ENCODE data around the gene RDH13. TPM values are rescaled to one million over a fixed set of nuclear protein-coding genes. Genes with fewer than 3 reads are reported as not detected.

Gene RDH13
- total RNA-seq, 1 experiment from 2014 or later = 39.5 TPM

DNA sequence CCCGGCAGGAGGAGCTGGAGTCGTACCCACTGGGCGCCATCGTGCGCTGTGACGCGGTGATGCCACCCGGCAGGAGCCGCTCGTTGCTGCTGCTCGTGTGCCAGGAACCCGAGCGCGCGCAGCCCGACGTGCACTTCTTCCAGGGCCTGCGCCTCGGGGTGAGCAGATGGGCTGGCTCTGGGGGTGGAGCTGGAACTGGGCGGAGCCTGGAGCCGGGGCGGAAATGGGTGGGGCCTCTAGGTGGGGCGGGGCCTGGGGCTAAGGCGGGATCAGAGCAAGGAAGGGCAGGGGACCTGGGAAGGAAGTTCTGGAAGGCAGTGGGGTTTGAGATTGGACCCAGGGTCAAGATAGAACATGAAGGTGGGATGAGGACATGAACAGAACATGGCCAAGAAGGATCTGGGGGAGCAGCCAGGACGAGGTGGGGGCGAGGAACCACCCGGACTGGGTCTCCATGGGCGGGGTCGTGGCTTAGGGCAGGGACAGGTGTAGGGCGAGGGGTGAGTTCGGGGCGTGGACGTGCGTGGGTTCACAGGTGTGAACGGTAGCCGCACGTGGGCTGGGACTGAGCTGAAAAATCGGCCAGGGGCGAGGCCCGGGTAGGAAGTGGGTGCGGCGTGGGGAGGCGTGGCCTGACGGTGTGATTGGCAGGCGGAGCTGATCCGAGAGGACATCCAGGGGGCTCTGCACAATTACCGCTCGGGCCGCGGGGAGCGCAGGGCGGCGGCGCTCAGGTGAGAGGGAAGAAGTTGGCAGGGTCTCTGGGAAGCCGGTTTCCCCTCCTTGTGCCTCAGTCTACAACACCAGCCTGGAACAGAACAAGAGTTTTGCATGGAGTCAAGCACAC is 17.4 kb upstream of the RDH13 start:
- ChIA-PET CTCF (interaction anchor here (0.5 to 1.7 kb wide), 15 partner anchors 9 to 552 kb away, joined by 3 to 14 read pairs (median 4); partner anchors contain the start of gene DNAAF3), POLR2A (interaction anchor here (0.6 to 1.2 kb wide), 4 partner anchors 12 to 199 kb away, joined by 3 read pairs; partner anchors contain the start of gene RDH13)
- peak; percentile 67 for ATAC-seq
- peak; percentile 92 for DNase-seq (ENCODE audit: low spot score)
- Mint-ChIP-seq H3K27me3 (ENCODE audit: low read depth) (peaks cover 73% of the 10 kb centered on the region), H3K27ac (peak overlapping the region; percentile 98), H3K4me1 (peaks cover 45% of the 10 kb centered on the region), H3K4me3 (peak overlapping the region; percentile 96), H3K36me3 (0 out of 2 replicates have a peak, but pooled peaks cover 3% of the 10 kb centered on the region), H3K9me3 (no peaks in the 10 kb centered on the region)
- TF ChIP-seq, protein P1, sequence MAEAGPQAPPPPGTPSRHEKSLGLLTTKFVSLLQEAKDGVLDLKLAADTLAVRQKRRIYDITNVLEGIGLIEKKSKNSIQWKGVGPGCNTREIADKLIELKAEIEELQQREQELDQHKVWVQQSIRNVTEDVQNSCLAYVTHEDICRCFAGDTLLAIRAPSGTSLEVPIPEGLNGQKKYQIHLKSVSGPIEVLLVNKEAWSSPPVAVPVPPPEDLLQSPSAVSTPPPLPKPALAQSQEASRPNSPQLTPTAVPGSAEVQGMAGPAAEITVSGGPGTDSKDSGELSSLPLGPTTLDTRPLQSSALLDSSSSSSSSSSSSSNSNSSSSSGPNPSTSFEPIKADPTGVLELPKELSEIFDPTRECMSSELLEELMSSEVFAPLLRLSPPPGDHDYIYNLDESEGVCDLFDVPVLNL (CRISPR knock-in tag; IDR thresholded peaks at IDR 0.05; ENCODE audit: borderline replicate concordance, low read depth) = no peak
- TF ChIP-seq RORB (CRISPR knock-in tag; IDR thresholded peaks at IDR 0.05) = no peak
- TF ChIP-seq, protein P2, sequence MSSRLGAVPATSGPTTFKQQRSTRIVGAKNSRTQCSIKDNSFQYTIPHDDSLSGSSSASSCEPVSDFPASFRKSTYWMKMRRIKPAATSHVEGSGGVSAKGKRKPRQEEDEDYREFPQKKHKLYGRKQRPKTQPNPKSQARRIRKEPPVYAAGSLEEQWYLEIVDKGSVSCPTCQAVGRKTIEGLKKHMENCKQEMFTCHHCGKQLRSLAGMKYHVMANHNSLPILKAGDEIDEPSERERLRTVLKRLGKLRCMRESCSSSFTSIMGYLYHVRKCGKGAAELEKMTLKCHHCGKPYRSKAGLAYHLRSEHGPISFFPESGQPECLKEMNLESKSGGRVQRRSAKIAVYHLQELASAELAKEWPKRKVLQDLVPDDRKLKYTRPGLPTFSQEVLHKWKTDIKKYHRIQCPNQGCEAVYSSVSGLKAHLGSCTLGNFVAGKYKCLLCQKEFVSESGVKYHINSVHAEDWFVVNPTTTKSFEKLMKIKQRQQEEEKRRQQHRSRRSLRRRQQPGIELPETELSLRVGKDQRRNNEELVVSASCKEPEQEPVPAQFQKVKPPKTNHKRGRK (CRISPR knock-in tag; IDR thresholded peaks at IDR 0.05; ENCODE audit: borderline replicate concordance) = no peak
- TF ChIP-seq MYBL2 (CRISPR knock-in tag; IDR thresholded peaks at IDR 0.05) = no peak
- TF ChIP-seq, protein P3, sequence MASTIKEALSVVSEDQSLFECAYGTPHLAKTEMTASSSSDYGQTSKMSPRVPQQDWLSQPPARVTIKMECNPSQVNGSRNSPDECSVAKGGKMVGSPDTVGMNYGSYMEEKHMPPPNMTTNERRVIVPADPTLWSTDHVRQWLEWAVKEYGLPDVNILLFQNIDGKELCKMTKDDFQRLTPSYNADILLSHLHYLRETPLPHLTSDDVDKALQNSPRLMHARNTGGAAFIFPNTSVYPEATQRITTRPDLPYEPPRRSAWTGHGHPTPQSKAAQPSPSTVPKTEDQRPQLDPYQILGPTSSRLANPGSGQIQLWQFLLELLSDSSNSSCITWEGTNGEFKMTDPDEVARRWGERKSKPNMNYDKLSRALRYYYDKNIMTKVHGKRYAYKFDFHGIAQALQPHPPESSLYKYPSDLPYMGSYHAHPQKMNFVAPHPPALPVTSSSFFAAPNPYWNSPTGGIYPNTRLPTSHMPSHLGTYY (CRISPR knock-in tag; IDR thresholded peaks at IDR 0.05) = no peak
- no peak for TF ChIP-seq CREM (CRISPR knock-in tag; IDR thresholded peaks at IDR 0.05)
- TF ChIP-seq, protein P4, sequence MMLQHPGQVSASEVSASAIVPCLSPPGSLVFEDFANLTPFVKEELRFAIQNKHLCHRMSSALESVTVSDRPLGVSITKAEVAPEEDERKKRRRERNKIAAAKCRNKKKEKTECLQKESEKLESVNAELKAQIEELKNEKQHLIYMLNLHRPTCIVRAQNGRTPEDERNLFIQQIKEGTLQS (CRISPR knock-in tag; conservative IDR thresholded peaks at IDR 0.05) = no peak
- TF ChIP-seq ZNF232 (CRISPR knock-in tag; IDR thresholded peaks at IDR 0.05) = no peak
- TF ChIP-seq ZNF138 (CRISPR knock-in tag; conservative IDR thresholded peaks at IDR 0.05) = no peak
- TF ChIP-seq, protein P5, sequence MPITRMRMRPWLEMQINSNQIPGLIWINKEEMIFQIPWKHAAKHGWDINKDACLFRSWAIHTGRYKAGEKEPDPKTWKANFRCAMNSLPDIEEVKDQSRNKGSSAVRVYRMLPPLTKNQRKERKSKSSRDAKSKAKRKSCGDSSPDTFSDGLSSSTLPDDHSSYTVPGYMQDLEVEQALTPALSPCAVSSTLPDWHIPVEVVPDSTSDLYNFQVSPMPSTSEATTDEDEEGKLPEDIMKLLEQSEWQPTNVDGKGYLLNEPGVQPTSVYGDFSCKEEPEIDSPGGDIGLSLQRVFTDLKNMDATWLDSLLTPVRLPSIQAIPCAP (CRISPR knock-in tag; IDR thresholded peaks at IDR 0.05) = no peak
- TF ChIP-seq NFE2L1 (CRISPR knock-in tag; IDR thresholded peaks at IDR 0.05) = no peak; the same call in 1 of the 2 replicates
- no peak for TF ChIP-seq ATF1 (CRISPR knock-in tag; IDR thresholded peaks at IDR 0.05)
- TF ChIP-seq TEAD1 (CRISPR knock-in tag; IDR thresholded peaks at IDR 0.05) = no peak
- no peak for TF ChIP-seq SMAD4 (CRISPR knock-in tag; IDR thresholded peaks at IDR 0.05)
- peak; percentile 73 for TF ChIP-seq SP1 (CRISPR knock-in tag; conservative IDR thresholded peaks at IDR 0.05)
- TF ChIP-seq, protein P6, sequence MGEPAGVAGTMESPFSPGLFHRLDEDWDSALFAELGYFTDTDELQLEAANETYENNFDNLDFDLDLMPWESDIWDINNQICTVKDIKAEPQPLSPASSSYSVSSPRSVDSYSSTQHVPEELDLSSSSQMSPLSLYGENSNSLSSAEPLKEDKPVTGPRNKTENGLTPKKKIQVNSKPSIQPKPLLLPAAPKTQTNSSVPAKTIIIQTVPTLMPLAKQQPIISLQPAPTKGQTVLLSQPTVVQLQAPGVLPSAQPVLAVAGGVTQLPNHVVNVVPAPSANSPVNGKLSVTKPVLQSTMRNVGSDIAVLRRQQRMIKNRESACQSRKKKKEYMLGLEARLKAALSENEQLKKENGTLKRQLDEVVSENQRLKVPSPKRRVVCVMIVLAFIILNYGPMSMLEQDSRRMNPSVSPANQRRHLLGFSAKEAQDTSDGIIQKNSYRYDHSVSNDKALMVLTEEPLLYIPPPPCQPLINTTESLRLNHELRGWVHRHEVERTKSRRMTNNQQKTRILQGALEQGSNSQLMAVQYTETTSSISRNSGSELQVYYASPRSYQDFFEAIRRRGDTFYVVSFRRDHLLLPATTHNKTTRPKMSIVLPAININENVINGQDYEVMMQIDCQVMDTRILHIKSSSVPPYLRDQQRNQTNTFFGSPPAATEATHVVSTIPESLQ (CRISPR knock-in tag; IDR thresholded peaks at IDR 0.05) = no peak
- no peak; the same call in 1 of the 2 replicates for TF ChIP-seq FOXK1 (CRISPR knock-in tag; IDR thresholded peaks at IDR 0.05)
- TF ChIP-seq GTF2I (CRISPR knock-in tag; conservative IDR thresholded peaks at IDR 0.05) = no peak
- TF ChIP-seq, protein P7, sequence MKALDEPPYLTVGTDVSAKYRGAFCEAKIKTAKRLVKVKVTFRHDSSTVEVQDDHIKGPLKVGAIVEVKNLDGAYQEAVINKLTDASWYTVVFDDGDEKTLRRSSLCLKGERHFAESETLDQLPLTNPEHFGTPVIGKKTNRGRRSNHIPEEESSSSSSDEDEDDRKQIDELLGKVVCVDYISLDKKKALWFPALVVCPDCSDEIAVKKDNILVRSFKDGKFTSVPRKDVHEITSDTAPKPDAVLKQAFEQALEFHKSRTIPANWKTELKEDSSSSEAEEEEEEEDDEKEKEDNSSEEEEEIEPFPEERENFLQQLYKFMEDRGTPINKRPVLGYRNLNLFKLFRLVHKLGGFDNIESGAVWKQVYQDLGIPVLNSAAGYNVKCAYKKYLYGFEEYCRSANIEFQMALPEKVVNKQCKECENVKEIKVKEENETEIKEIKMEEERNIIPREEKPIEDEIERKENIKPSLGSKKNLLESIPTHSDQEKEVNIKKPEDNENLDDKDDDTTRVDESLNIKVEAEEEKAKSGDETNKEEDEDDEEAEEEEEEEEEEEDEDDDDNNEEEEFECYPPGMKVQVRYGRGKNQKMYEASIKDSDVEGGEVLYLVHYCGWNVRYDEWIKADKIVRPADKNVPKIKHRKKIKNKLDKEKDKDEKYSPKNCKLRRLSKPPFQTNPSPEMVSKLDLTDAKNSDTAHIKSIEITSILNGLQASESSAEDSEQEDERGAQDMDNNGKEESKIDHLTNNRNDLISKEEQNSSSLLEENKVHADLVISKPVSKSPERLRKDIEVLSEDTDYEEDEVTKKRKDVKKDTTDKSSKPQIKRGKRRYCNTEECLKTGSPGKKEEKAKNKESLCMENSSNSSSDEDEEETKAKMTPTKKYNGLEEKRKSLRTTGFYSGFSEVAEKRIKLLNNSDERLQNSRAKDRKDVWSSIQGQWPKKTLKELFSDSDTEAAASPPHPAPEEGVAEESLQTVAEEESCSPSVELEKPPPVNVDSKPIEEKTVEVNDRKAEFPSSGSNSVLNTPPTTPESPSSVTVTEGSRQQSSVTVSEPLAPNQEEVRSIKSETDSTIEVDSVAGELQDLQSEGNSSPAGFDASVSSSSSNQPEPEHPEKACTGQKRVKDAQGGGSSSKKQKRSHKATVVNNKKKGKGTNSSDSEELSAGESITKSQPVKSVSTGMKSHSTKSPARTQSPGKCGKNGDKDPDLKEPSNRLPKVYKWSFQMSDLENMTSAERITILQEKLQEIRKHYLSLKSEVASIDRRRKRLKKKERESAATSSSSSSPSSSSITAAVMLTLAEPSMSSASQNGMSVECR (CRISPR knock-in tag; IDR thresholded peaks at IDR 0.05; ENCODE audit: borderline replicate concordance) = 0 out of 2 replicates have a peak, but pooled peaks have one; percentile 21
- TF ChIP-seq CREB1 (CRISPR knock-in tag; IDR thresholded peaks at IDR 0.05) = peak; percentile 50; the same call in 1 of the 2 replicates
- TF ChIP-seq FOXJ3 (CRISPR knock-in tag; IDR thresholded peaks at IDR 0.05; ENCODE audit: borderline replicate concordance) = no peak
- TF ChIP-seq, protein P8, sequence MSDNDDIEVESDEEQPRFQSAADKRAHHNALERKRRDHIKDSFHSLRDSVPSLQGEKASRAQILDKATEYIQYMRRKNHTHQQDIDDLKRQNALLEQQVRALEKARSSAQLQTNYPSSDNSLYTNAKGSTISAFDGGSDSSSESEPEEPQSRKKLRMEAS (CRISPR knock-in tag; IDR thresholded peaks at IDR 0.05) = peak; percentile 12; the same call in 1 of the 2 replicates
- TF ChIP-seq, protein P9, sequence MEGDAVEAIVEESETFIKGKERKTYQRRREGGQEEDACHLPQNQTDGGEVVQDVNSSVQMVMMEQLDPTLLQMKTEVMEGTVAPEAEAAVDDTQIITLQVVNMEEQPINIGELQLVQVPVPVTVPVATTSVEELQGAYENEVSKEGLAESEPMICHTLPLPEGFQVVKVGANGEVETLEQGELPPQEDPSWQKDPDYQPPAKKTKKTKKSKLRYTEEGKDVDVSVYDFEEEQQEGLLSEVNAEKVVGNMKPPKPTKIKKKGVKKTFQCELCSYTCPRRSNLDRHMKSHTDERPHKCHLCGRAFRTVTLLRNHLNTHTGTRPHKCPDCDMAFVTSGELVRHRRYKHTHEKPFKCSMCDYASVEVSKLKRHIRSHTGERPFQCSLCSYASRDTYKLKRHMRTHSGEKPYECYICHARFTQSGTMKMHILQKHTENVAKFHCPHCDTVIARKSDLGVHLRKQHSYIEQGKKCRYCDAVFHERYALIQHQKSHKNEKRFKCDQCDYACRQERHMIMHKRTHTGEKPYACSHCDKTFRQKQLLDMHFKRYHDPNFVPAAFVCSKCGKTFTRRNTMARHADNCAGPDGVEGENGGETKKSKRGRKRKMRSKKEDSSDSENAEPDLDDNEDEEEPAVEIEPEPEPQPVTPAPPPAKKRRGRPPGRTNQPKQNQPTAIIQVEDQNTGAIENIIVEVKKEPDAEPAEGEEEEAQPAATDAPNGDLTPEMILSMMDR (IDR thresholded peaks at IDR 0.05) = no peak
